ACC112 (cell line): Measurements from ENCODE around the gene PJVK.

Experiments
- H2AFZ ChIP-seq: fragments of 200-600 bp; sonication (generic); one replicate; pipeline ENCODE4 v1.6.0; 2017; ENCODE audit warnings: antibody characterized with exemption, low read length; ENCODE audit not compliant: unreplicated experiment
- H3K27ac ChIP-seq: fragments of 200-600 bp; sonication (generic); 2 replicates; pipeline ENCODE4 v1.5.1; 2014; ENCODE audit warnings: low read depth, mild to moderate bottlenecking, antibody characterized with exemption, low read length, moderate library complexity
- H3K27me3 ChIP-seq: fragments of 200-600 bp; sonication (generic); 2 replicates; pipeline ENCODE4 v1.6.1; 2014; ENCODE audit warnings: mild to moderate bottlenecking, antibody characterized with exemption, low read length, moderate library complexity, mixed read lengths; ENCODE audit not compliant: insufficient read depth
- H3K36me3 ChIP-seq: fragments of 200-600 bp; sonication (generic); 2 replicates; pipeline ENCODE4 v1.6.1; 2016; ENCODE audit warnings: mild to moderate bottlenecking, antibody characterized with exemption, low read length, moderate library complexity, mixed read lengths; ENCODE audit not compliant: insufficient read depth
- H3K4me1 ChIP-seq: fragments of 200-600 bp; sonication (generic); one replicate; pipeline ENCODE4 v1.6.1; 2016; ENCODE audit warnings: low read length, mixed read lengths; ENCODE audit not compliant: insufficient read depth, unreplicated experiment, control insufficient read depth
- H3K4me3 ChIP-seq: fragments of 200-600 bp; sonication (generic); 2 replicates; pipeline ENCODE4 v1.5.1; 2014; ENCODE audit warnings: mild to moderate bottlenecking, low read depth, low read length
- H3K79me2 ChIP-seq: fragments of 200-600 bp; sonication (generic); one replicate; pipeline ENCODE4 v1.6.0; 2016; ENCODE audit warnings: low read length; ENCODE audit not compliant: control insufficient read depth, unreplicated experiment, insufficient read depth

The PJVK gene

GRCh38 chr2:178506101-178506500, 54.9 kb downstream of the PJVK start:
- peaks cover 17% of the 10 kb centered on the region; the same call in 1 of the 2 replicates for H3K36me3 ChIP-seq
- H3K4me1 ChIP-seq: no peaks in the 10 kb centered on the region
- H3K79me2 ChIP-seq: no peaks in the 10 kb centered on the region
- H3K27me3 ChIP-seq: no peaks in the 10 kb centered on the region
- H3K27ac ChIP-seq: no peak overlapping the region
- no peak overlapping the region for H2AFZ ChIP-seq
- no peak overlapping the region for H3K4me3 ChIP-seq

DNA sequence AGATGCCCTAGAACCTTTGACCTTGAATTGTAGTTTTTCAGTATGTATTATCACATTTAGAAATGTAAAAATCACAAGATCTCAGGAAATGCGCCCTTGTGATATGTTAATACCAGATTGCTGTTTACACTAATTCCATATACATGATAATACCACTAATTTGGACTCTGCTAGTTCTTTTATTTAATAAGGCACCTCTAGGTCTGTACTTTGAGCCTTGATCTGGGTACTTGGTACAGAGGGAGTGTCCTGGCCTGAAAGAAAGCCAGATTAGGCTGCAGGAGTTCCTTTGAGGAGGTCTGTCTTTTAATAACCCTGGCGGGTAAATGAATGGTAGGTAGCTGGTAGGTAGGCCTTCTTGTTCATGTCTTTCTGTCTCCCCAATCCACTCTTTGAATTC, 55.3 kb downstream of the PJVK start:
- H3K4me3 ChIP-seq: no peak overlapping the region
- H2AFZ ChIP-seq: no peak overlapping the region
- no peaks in the 10 kb centered on the region for H3K79me2 ChIP-seq
- H3K4me1 ChIP-seq: no peaks in the 10 kb centered on the region
- H3K36me3 ChIP-seq: peaks cover 13% of the 10 kb centered on the region; the same call in 1 of the 2 replicates
- H3K27me3 ChIP-seq: no peaks in the 10 kb centered on the region
- H3K27ac ChIP-seq: no peak overlapping the region

GRCh38 chr2:178506949-178507348, 55.8 kb downstream of the PJVK start:
- Histone ChIP-seq H3K4me3 (no peak overlapping the region), H3K27ac (no peak overlapping the region)

DNA sequence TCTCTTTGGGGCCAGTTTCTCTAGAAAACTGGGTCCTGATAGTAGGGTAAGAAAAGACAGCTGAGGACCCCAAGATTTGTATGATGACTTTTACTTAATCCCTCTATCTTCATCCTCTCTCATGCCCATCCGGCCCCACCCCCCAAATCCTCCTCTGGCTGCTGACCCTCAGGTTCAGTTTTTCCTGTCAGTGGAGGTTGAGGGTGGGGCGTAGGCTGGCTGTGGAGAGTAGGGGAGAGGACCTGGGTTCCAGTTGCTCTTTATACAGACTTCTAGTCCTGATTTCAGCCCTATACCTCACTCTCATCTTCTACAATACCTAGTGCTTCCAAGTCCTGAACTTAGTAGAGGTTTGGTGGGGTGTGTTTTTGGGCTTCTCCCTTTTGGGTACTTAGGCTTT, 57.5 kb downstream of the PJVK start:
- Histone ChIP-seq H3K4me3 (no peak overlapping the region), H3K4me1 (peaks cover 3% of the 10 kb centered on the region), H3K27me3 (no peaks in the 10 kb centered on the region), H3K36me3 (peaks cover under 1% of the 10 kb centered on the region; the same call in 1 of the 2 replicates), H3K27ac (no peak overlapping the region), H3K79me2 (no peaks in the 10 kb centered on the region), H2AFZ (no peak overlapping the region)

More at GRCh38 chr2:178506949-178507348, 55.8 kb downstream of the PJVK start:
- H3K4me1 ChIP-seq: no peaks in the 10 kb centered on the region
- no peaks in the 10 kb centered on the region for H3K27me3 ChIP-seq
- no peaks in the 10 kb centered on the region for H3K79me2 ChIP-seq
- peaks cover 9% of the 10 kb centered on the region; the same call in 1 of the 2 replicates for H3K36me3 ChIP-seq
- H2AFZ ChIP-seq: no peak overlapping the region

- Histone ChIP-seq H3K36me3 (no peaks in the 10 kb centered on the region; the same call in 1 of the 2 replicates), H3K79me2 (no peaks in the 10 kb centered on the region), H3K4me1 (peaks cover 20% of the 10 kb centered on the region), H2AFZ (no peak overlapping the region), H3K4me3 (no peak overlapping the region), H3K27ac (no peak overlapping the region), H3K27me3 (no peaks in the 10 kb centered on the region)
Observed at GRCh38 chr2:178510384-178510783, 59.2 kb downstream of the PJVK start.
